Calu3 (cell line): ENCODE measurements around the gene NUDCD3. TPM values are rescaled to one million over a fixed set of nuclear protein-coding genes. Genes with fewer than 3 reads are reported as not detected.

Experiments used
- BruUV-seq: library from RNA; stranded (reverse); fragments of 400-500 nt; replicated peaks from 2 replicates; lab custom pipeline; 2021; lab: Mats Ljungman, UMichigan
- CTCF ChIA-PET: fragments of 300-600 bp; sonication (Branson Sonifier 250); formaldehyde crosslinking; loops from one replicate; lab custom pipeline; 2022; ENCODE audit warnings: antibody characterized with exemption; lab: Charles Lee
- DNase-seq: peaks from one replicate; pipeline ENCODE4 v3.0.0; 2022
- H3K27ac Mint-ChIP-seq: one replicate; pipeline ENCODE4 v1.8.0; 2022; ENCODE audit warnings: mixed read lengths; ENCODE audit not compliant: unreplicated experiment
- H3K27me3 Mint-ChIP-seq: one replicate; pipeline ENCODE4 v1.8.0; 2022; ENCODE audit warnings: mixed read lengths; ENCODE audit not compliant: unreplicated experiment
- H3K36me3 Mint-ChIP-seq: one replicate; pipeline ENCODE4 v1.8.0; 2022; ENCODE audit warnings: mild to moderate bottlenecking, moderate library complexity, mixed read lengths; ENCODE audit not compliant: insufficient read depth, unreplicated experiment
- H3K4me1 Mint-ChIP-seq: one replicate; pipeline ENCODE4 v1.8.0; 2022; ENCODE audit warnings: mild to moderate bottlenecking, low read depth, mixed read lengths; ENCODE audit not compliant: unreplicated experiment
- H3K4me3 Mint-ChIP-seq: one replicate; pipeline ENCODE4 v1.8.0; 2022; ENCODE audit warnings: mild to moderate bottlenecking, low read depth, moderate library complexity, mixed read lengths; ENCODE audit not compliant: unreplicated experiment
- H3K9me3 Mint-ChIP-seq: one replicate; pipeline ENCODE4 v1.8.0; 2022; ENCODE audit warnings: low read depth, mixed read lengths; ENCODE audit not compliant: unreplicated experiment
- CTCF ChIP-seq: fragments of 200-600 bp; IDR thresholded peaks from one replicate; pipeline ENCODE4 v1.8.0; 2022; ENCODE audit warnings: antibody characterized with exemption; ENCODE audit not compliant: unreplicated experiment
- intact Hi-C: fragments of 100-400 bp; cut with micrococcal nuclease; formaldehyde crosslinking; loops from one replicate; pipeline ENCODE4 v1.10.0; 2022; ENCODE audit not compliant: unreplicated experiment
- total RNA-seq: library from RNA; stranded (reverse); gene quantifications from 2 replicates; pipeline ENCODE4 v1.2.3, GENCODE V29; 2022

Gene NUDCD3
- total RNA-seq, 1 experiment from 2014 or later = 176 TPM

GRCh38 chr7:44381494-44382220 lies 108.8 kb downstream of the NUDCD3 start:
- DNase-seq = no peak
- intact Hi-C loops = no loop called here
- peak overlapping the region; percentile 40 for H3K27ac Mint-ChIP-seq
- H3K4me3 Mint-ChIP-seq = no peak overlapping the region
- H3K36me3 Mint-ChIP-seq = peaks cover 60% of the 10 kb centered on the region
- no peaks in the 10 kb centered on the region for H3K9me3 Mint-ChIP-seq
- no peaks in the 10 kb centered on the region for H3K27me3 Mint-ChIP-seq
- peaks cover 34% of the 10 kb centered on the region for H3K4me1 Mint-ChIP-seq
- TF ChIP-seq CTCF = no peak
- BruUV-seq = no TSS peak
- CTCF ChIA-PET = no interaction called here

- DNase-seq = no peak
- H3K4me1 Mint-ChIP-seq = peaks cover 34% of the 10 kb centered on the region
- CTCF ChIA-PET = no interaction called here
- no peaks in the 10 kb centered on the region for H3K27me3 Mint-ChIP-seq
- no peak overlapping the region for H3K4me3 Mint-ChIP-seq
- BruUV-seq = no TSS peak
- no peaks in the 10 kb centered on the region for H3K9me3 Mint-ChIP-seq
- no peak for TF ChIP-seq CTCF
- peak overlapping the region; percentile 43 for H3K27ac Mint-ChIP-seq
- peaks cover 65% of the 10 kb centered on the region for H3K36me3 Mint-ChIP-seq
- intact Hi-C loops = no loop called here
Observed at GRCh38 chr7:44380831-44381493, 109.5 kb downstream of the NUDCD3 start.

GRCh38 chr7:44380189-44380830 lies 110.1 kb downstream of the NUDCD3 start:
- no peak for TF ChIP-seq CTCF
- peaks cover 34% of the 10 kb centered on the region for H3K4me1 Mint-ChIP-seq
- H3K9me3 Mint-ChIP-seq = no peaks in the 10 kb centered on the region

GRCh38 chr7:44379366-44380188 lies 110.9 kb downstream of the NUDCD3 start:
- BruUV-seq = no TSS peak
- Mint-ChIP-seq H3K27me3 (no peaks in the 10 kb centered on the region), H3K9me3 (no peaks in the 10 kb centered on the region), H3K4me1 (peaks cover 34% of the 10 kb centered on the region), H3K36me3 (peaks cover 69% of the 10 kb centered on the region), H3K4me3 (peak overlapping the region; percentile 5), H3K27ac (peak overlapping the region; percentile 40)
- intact Hi-C loops = loop anchor here (10.0 kb wide), 1 partner anchor 135 kb away; no protein-coding TSS in a partner anchor
- peak; percentile 38 for DNase-seq
- no peak for TF ChIP-seq CTCF
- CTCF ChIA-PET = interaction anchor here (0.6 to 1.0 kb wide), 7 partner anchors 81 to 797 kb away, joined by 3 to 7 read pairs (median 5); no protein-coding TSS in a partner anchor

More at GRCh38 chr7:44380189-44380830, 110.1 kb downstream of the NUDCD3 start:
- peak overlapping the region; percentile 43 for H3K27ac Mint-ChIP-seq
- DNase-seq = no peak
- no peaks in the 10 kb centered on the region for H3K27me3 Mint-ChIP-seq
- no TSS peak for BruUV-seq
- H3K4me3 Mint-ChIP-seq = no peak overlapping the region
- peaks cover 69% of the 10 kb centered on the region for H3K36me3 Mint-ChIP-seq
- intact Hi-C loops = no loop called here
- CTCF ChIA-PET = interaction anchor here (0.6 kb wide), 1 partner anchor 100 kb away, joined by 3 read pairs; no protein-coding TSS in a partner anchor
